ENCODE data around the gene NDUFV1. TPM values are rescaled to one million over a fixed set of nuclear protein-coding genes. Genes with fewer than 3 reads are reported as not detected.
A peak's percentile ranks its signal among the peaks of the same experiment; 100 is the strongest.

Gene NDUFV1
- total RNA-seq, 2 experiments from 2014 or later: 279 to 287 TPM

- no peaks in the 10 kb centered on the region for H3K9me3 Mint-ChIP-seq
- H3K4me3 Mint-ChIP-seq: no peak overlapping the region
- peak; percentile 20 for DNase-seq
- ChIA-PET POLR2A (no interaction called here), CTCF (interaction anchor here (1.1 to 2.1 kb wide), 3 partner anchors 37 to 225 kb away, joined by 4 to 7 read pairs (median 4); partner anchors contain the start of gene NUDT8)
- intact Hi-C loops (cut with micrococcal nuclease): no loop called here
- H3K4me1 Mint-ChIP-seq (ENCODE audit: low read depth): peaks cover 11% of the 10 kb centered on the region
- no peak overlapping the region for H3K27ac Mint-ChIP-seq
- peaks cover 20% of the 10 kb centered on the region for H3K27me3 Mint-ChIP-seq
- no peaks in the 10 kb centered on the region for H3K36me3 Mint-ChIP-seq
These were observed 29.8 kb upstream of the NDUFV1 start for GRCh38 chr11:67576735-67577475.

GRCh38 chr11:67577951-67578350 is 28.8 kb upstream of the NDUFV1 start:
- Mint-ChIP-seq H3K9me3 (no peaks in the 10 kb centered on the region), H3K27me3 (peaks cover 19% of the 10 kb centered on the region), H3K4me3 (no peak overlapping the region), H3K27ac (no peak overlapping the region), H3K4me1 (ENCODE audit: low read depth) (peaks cover 21% of the 10 kb centered on the region), H3K36me3 (no peaks in the 10 kb centered on the region)
- DNase-seq: no peak
- intact Hi-C loops (cut with micrococcal nuclease): no loop called here
- CTCF ChIA-PET: interaction anchor here (1.7 kb wide), 1 partner anchor 226 kb away, joined by 4 read pairs; no protein-coding TSS in a partner anchor
- POLR2A ChIA-PET: interaction anchor here (0.6 kb wide), 1 partner anchor 26 kb away, joined by 3 read pairs; no protein-coding TSS in a partner anchor

- no peak overlapping the region for H3K4me3 Mint-ChIP-seq
- peaks cover 44% of the 10 kb centered on the region for H3K4me1 Mint-ChIP-seq (ENCODE audit: low read depth)
- H3K9me3 Mint-ChIP-seq: no peaks in the 10 kb centered on the region
- no peak for DNase-seq
- intact Hi-C loops (cut with micrococcal nuclease): loop anchor here (5.0 kb wide), 2 partner anchors 74 to 76 kb away; partner anchors contain the start of genes CDK2AP2 and PITPNM1
- ChIA-PET POLR2A (no interaction called here), CTCF (no interaction called here)
- no peak overlapping the region for H3K27ac Mint-ChIP-seq
- H3K36me3 Mint-ChIP-seq: peaks cover 21% of the 10 kb centered on the region
- H3K27me3 Mint-ChIP-seq: peaks cover 3% of the 10 kb centered on the region
These were observed 25.3 kb upstream of the NDUFV1 start for GRCh38 chr11:67581469-67581868.

- DNase-seq: no peak
- H3K27ac Mint-ChIP-seq: peak overlapping the region; percentile 11
- peaks cover 49% of the 10 kb centered on the region for H3K4me1 Mint-ChIP-seq (ENCODE audit: low read depth)
- ChIA-PET CTCF (interaction anchor here (1.3 to 2.7 kb wide), 2 partner anchors 10 to 78 kb away, joined by 4 to 7 read pairs; no protein-coding TSS in a partner anchor), POLR2A (no interaction called here)
- intact Hi-C loops (cut with micrococcal nuclease): loop anchor here (2.0 to 5.0 kb wide), 3 partner anchors 25 to 75 kb away; partner anchors contain the start of genes CDK2AP2, NDUFV1 and PITPNM1
- peaks cover 5% of the 10 kb centered on the region for H3K9me3 Mint-ChIP-seq
- peaks cover 26% of the 10 kb centered on the region for H3K36me3 Mint-ChIP-seq
- H3K27me3 Mint-ChIP-seq: peaks cover 2% of the 10 kb centered on the region
- no peak overlapping the region for H3K4me3 Mint-ChIP-seq
These were observed 24.7 kb upstream of the NDUFV1 start for GRCh38 chr11:67582011-67582410.

- Mint-ChIP-seq H3K4me1 (ENCODE audit: low read depth) (peaks cover 52% of the 10 kb centered on the region), H3K4me3 (peak within 1 kb of the TSS; percentile 95)
These were observed 23.2 kb upstream of the NDUFV1 start, which contains the start of gene GSTP1 for GRCh38 chr11:67583247-67584204. Gene GSTP1, plus strand, starts transcription at chr11:67583812. Its CDS starts 32 bp downstream, at chr11:67583844.

GRCh38 chr11:67584205-67584880 is 22.4 kb upstream of the NDUFV1 start:
- peaks cover 35% of the 10 kb centered on the region for H3K36me3 Mint-ChIP-seq
- peaks cover 49% of the 10 kb centered on the region for H3K4me1 Mint-ChIP-seq (ENCODE audit: low read depth)
- ChIA-PET POLR2A (interaction anchor here (2.0 kb wide), 1 partner anchor 8 kb away, joined by 5 read pairs; no protein-coding TSS in a partner anchor), CTCF (interaction anchor here (1.4 to 2.7 kb wide), 4 partner anchors 9 to 227 kb away, joined by 3 to 7 read pairs (median 4); no protein-coding TSS in a partner anchor)
- H3K27ac Mint-ChIP-seq: peak overlapping the region; percentile 73
- DNase-seq: peak; percentile 59
- peak overlapping the region; percentile 77 for H3K4me3 Mint-ChIP-seq
- intact Hi-C loops (cut with micrococcal nuclease): loop anchor here (5.0 kb wide), 2 partner anchors 73 to 77 kb away; partner anchors contain the start of genes CDK2AP2 and PITPNM1
- H3K9me3 Mint-ChIP-seq: peaks cover 10% of the 10 kb centered on the region
- H3K27me3 Mint-ChIP-seq: no peaks in the 10 kb centered on the region

More at GRCh38 chr11:67583247-67584204, 23.2 kb upstream of the NDUFV1 start, which contains the start of gene GSTP1:
- peak; percentile 85 for DNase-seq
- Mint-ChIP-seq H3K27me3 (peaks cover under 1% of the 10 kb centered on the region), H3K36me3 (peaks cover 35% of the 10 kb centered on the region), H3K9me3 (peaks cover 10% of the 10 kb centered on the region), H3K27ac (peak within 1 kb of the TSS; percentile 91)
- ChIA-PET POLR2A (interaction anchor here (2.0 kb wide), 1 partner anchor 9 kb away, joined by 5 read pairs; no protein-coding TSS in a partner anchor), CTCF (interaction anchor here (1.3 to 2.7 kb wide), 5 partner anchors 10 to 226 kb away, joined by 3 to 7 read pairs (median 4); no protein-coding TSS in a partner anchor)
- intact Hi-C loops (cut with micrococcal nuclease): loop anchor here (2.0 to 5.0 kb wide), 3 partner anchors 23 to 76 kb away; partner anchors contain the start of genes CDK2AP2, NDUFV1 and PITPNM1

- ChIA-PET POLR2A (interaction anchor here (2.0 kb wide), 1 partner anchor 8 kb away, joined by 5 read pairs; no protein-coding TSS in a partner anchor), CTCF (interaction anchor here (2.3 kb wide), 1 partner anchor 8 kb away, joined by 5 read pairs; no protein-coding TSS in a partner anchor)
- Mint-ChIP-seq H3K27ac (peak overlapping the region; percentile 58), H3K4me3 (peak overlapping the region; percentile 77), H3K36me3 (peaks cover 35% of the 10 kb centered on the region), H3K4me1 (ENCODE audit: low read depth) (peaks cover 41% of the 10 kb centered on the region), H3K27me3 (no peaks in the 10 kb centered on the region), H3K9me3 (peaks cover 10% of the 10 kb centered on the region)
- intact Hi-C loops (cut with micrococcal nuclease): loop anchor here (5.0 kb wide), 2 partner anchors 72 to 78 kb away; partner anchors contain the start of genes CDK2AP2 and PITPNM1
- DNase-seq: no peak
These were observed 21.6 kb upstream of the NDUFV1 start for GRCh38 chr11:67584881-67585873.

- H3K27ac Mint-ChIP-seq: peak overlapping the region; percentile 33
- POLR2A ChIA-PET: no interaction called here
- intact Hi-C loops (cut with micrococcal nuclease): no loop called here
These were observed 20.8 kb upstream of the NDUFV1 start for GRCh38 chr11:67585911-67586310.

GRCh38 chr11:67586568-67587250 is 20.0 kb upstream of the NDUFV1 start:
- Mint-ChIP-seq H3K4me1 (ENCODE audit: low read depth) (peaks cover 41% of the 10 kb centered on the region), H3K9me3 (peaks cover 10% of the 10 kb centered on the region), H3K36me3 (peaks cover 35% of the 10 kb centered on the region), H3K27ac (peak overlapping the region; percentile 3), H3K4me3 (no peak overlapping the region), H3K27me3 (no peaks in the 10 kb centered on the region)
- ChIA-PET CTCF (no interaction called here), POLR2A (no interaction called here)
- intact Hi-C loops (cut with micrococcal nuclease): no loop called here
- no peak for DNase-seq

More at GRCh38 chr11:67585911-67586310, 20.8 kb upstream of the NDUFV1 start:
- Mint-ChIP-seq H3K4me1 (ENCODE audit: low read depth) (peaks cover 41% of the 10 kb centered on the region), H3K27me3 (no peaks in the 10 kb centered on the region), H3K36me3 (peaks cover 35% of the 10 kb centered on the region), H3K9me3 (peaks cover 10% of the 10 kb centered on the region), H3K4me3 (no peak overlapping the region)
- CTCF ChIA-PET: no interaction called here
- DNase-seq: no peak

- no peaks in the 10 kb centered on the region for H3K27me3 Mint-ChIP-seq
- no peak for DNase-seq
- H3K4me3 Mint-ChIP-seq: no peak overlapping the region
- ChIA-PET POLR2A (no interaction called here), CTCF (no interaction called here)
- H3K9me3 Mint-ChIP-seq: peaks cover 10% of the 10 kb centered on the region
- H3K36me3 Mint-ChIP-seq: peaks cover 35% of the 10 kb centered on the region
- intact Hi-C loops (cut with micrococcal nuclease): no loop called here
- no peak overlapping the region for H3K27ac Mint-ChIP-seq
- peaks cover 30% of the 10 kb centered on the region for H3K4me1 Mint-ChIP-seq (ENCODE audit: low read depth)
These were observed 18.6 kb upstream of the NDUFV1 start for GRCh38 chr11:67588136-67588503.

All from activated CD4-positive, alpha-beta memory T cell treated with anti-CD3 and anti-CD28 coated beads for 36 hours (primary cell).